GM23248 (cell line): ENCODE measurements around the gene ATXN7.

Experiments used
- EZH2 ChIP-seq: fragments of 200-600 bp; sonication (generic); IDR thresholded peaks from 2 replicates; pipeline ENCODE4 v1.6.1; 2018; ENCODE audit warnings: antibody characterized with exemption, mild to moderate bottlenecking; ENCODE audit not compliant: insufficient read depth, poor library complexity, severe bottlenecking
- EZH2phosphoT487 ChIP-seq: fragments of 200-600 bp; sonication (generic); IDR thresholded peaks from 2 replicates; pipeline ENCODE4 v1.6.1; 2018; ENCODE audit warnings: antibody characterized with exemption, moderate library complexity, mild to moderate bottlenecking, low read depth; ENCODE audit not compliant: insufficient read depth

GRCh38 chr3:63936925-63937324 is 73.3 kb downstream of the ATXN7 start:
- TF ChIP-seq EZH2 (no peak), EZH2phosphoT487 (no peak)
